NT2/D1 (cell line): ENCODE measurements around the gene SLC22A5.
"Not testable (repeated sequence)": the region's sequence is repeated elsewhere in the genome, so short reads cannot be mapped to it uniquely, and the experiment has no call there.

ENCODE experiments used
- DNase-seq: peaks from one replicate; pipeline ENCODE4 v3.0.0-alpha.2; 2011; ENCODE audit warnings: low read depth, low spot score
- H3K27me3 ChIP-seq: 2 replicates; pipeline ENCODE4 v1.6.0; 2011; ENCODE audit warnings: mild to moderate bottlenecking; ENCODE audit not compliant: insufficient read length, insufficient read depth
- H3K36me3 ChIP-seq: 2 replicates; pipeline ENCODE4 v1.6.1; 2011; ENCODE audit warnings: mild to moderate bottlenecking, low read length, mixed read lengths; ENCODE audit not compliant: insufficient read depth, insufficient read length
- H3K4me1 ChIP-seq: 2 replicates; pipeline ENCODE4 v1.5.1; 2011; ENCODE audit not compliant: insufficient read depth, insufficient read length
- H3K4me3 ChIP-seq: 2 replicates; pipeline ENCODE4 v1.5.1; 2011; ENCODE audit warnings: low read depth; ENCODE audit not compliant: insufficient read length
- H3K9ac ChIP-seq: 2 replicates; pipeline ENCODE4 v1.6.0; 2011; ENCODE audit warnings: low read depth; ENCODE audit not compliant: insufficient read length
- H3K9me3 ChIP-seq: 2 replicates; pipeline ENCODE4 v1.5.1; 2011; ENCODE audit warnings: mild to moderate bottlenecking, low read length; ENCODE audit not compliant: insufficient read depth
- SUZ12 ChIP-seq: IDR thresholded peaks from 2 replicates; pipeline ENCODE4 v1.6.1; 2011; ENCODE audit not compliant: insufficient read length, insufficient read depth; ENCODE audit errors: extremely low read depth
- YY1 ChIP-seq: IDR thresholded peaks from 2 replicates; pipeline ENCODE4 v1.6.1; 2011; ENCODE audit not compliant: insufficient read length, insufficient read depth
- ZNF274 ChIP-seq: IDR thresholded peaks from 2 replicates; pipeline ENCODE4 v1.6.1; 2011; ENCODE audit warnings: mild to moderate bottlenecking, low read depth, low read length

SLC22A5 gene

GRCh38 chr5:132437604-132438266 is 68.2 kb downstream of the SLC22A5 start:
- TF ChIP-seq SUZ12 (no peak), ZNF274 (no peak), YY1 (no peak)
- peak; percentile 48 for DNase-seq
- Histone ChIP-seq H3K4me3 (no peak overlapping the region), H3K9me3 (no peaks in the 10 kb centered on the region), H3K9ac (no peak overlapping the region), H3K36me3 (no peaks in the 10 kb centered on the region), H3K27me3 (no peaks in the 10 kb centered on the region), H3K4me1 (no peaks in the 10 kb centered on the region)

- not testable (repeated sequence) for H3K27me3 ChIP-seq, H3K4me3 ChIP-seq, H3K4me1 ChIP-seq, H3K9ac ChIP-seq, DNase-seq, H3K9me3 ChIP-seq, H3K36me3 ChIP-seq
These were observed 68.7 kb downstream of the SLC22A5 start for GRCh38 chr5:132438267-132438645.

- Histone ChIP-seq H3K4me1 (no peaks in the 10 kb centered on the region), H3K9ac (no peak overlapping the region), H3K36me3 (no peaks in the 10 kb centered on the region), H3K27me3 (no peaks in the 10 kb centered on the region), H3K4me3 (no peak overlapping the region), H3K9me3 (no peaks in the 10 kb centered on the region)
- TF ChIP-seq SUZ12 (no peak), YY1 (no peak), ZNF274 (no peak)
- no peak for DNase-seq
These were observed 69.4 kb downstream of the SLC22A5 start for GRCh38 chr5:132438917-132439316.

- Histone ChIP-seq H3K36me3 (no peaks in the 10 kb centered on the region), H3K9me3 (no peaks in the 10 kb centered on the region), H3K4me3 (no peak overlapping the region), H3K27me3 (no peaks in the 10 kb centered on the region), H3K4me1 (no peaks in the 10 kb centered on the region), H3K9ac (no peak overlapping the region)
- TF ChIP-seq YY1 = no peak
- no peak for TF ChIP-seq SUZ12
- no peak for TF ChIP-seq ZNF274
- no peak for DNase-seq
These were observed 70.1 kb downstream of the SLC22A5 start for GRCh38 chr5:132439521-132440089.

- Histone ChIP-seq H3K27me3 (no peaks in the 10 kb centered on the region), H3K4me3 (no peak overlapping the region), H3K9me3 (no peaks in the 10 kb centered on the region), H3K9ac (no peak overlapping the region), H3K36me3 (no peaks in the 10 kb centered on the region), H3K4me1 (peaks cover 4% of the 10 kb centered on the region)
- DNase-seq = no peak
- TF ChIP-seq ZNF274 (no peak), SUZ12 (no peak), YY1 (no peak)
These were observed 74.6 kb downstream of the SLC22A5 start for GRCh38 chr5:132444061-132444460.
